ENCODE measurements around the gene SPIRE2.
"Not testable (repeated sequence)": the region's sequence is repeated elsewhere in the genome, so short reads cannot be mapped to it uniquely, and the experiment has no call there.

SPIRE2 gene

GRCh38 chr16:89823087-89823823 is 5.0 kb upstream of the SPIRE2 start:
- DNase-seq (ENCODE audit: low read depth), result no peak
- no peak for TF ChIP-seq CTCF (IDR thresholded peaks at IDR 0.05; ENCODE audit: low read depth, low read length, missing control alignments)

GRCh38 chr16:89823824-89824148 is 4.5 kb upstream of the SPIRE2 start:
- DNase-seq (ENCODE audit: low read depth); H3K4me3 ChIP-seq (ENCODE audit: low read depth, low read length): not testable (repeated sequence)

More at GRCh38 chr16:89823087-89823823, 5.0 kb upstream of the SPIRE2 start:
- no peak overlapping the region for H3K4me3 ChIP-seq (ENCODE audit: low read depth, low read length)

GRCh38 chr16:89826531-89827382 is 1.5 kb upstream of the SPIRE2 start:
- no peak for DNase-seq (ENCODE audit: low read depth)
- no peak for TF ChIP-seq CTCF (IDR thresholded peaks at IDR 0.05; ENCODE audit: low read depth, low read length, missing control alignments)
- no peak overlapping the region for H3K4me3 ChIP-seq (ENCODE audit: low read depth, low read length)

GRCh38 chr16:89827383-89828198 is 684 bp upstream of the SPIRE2 start:
- no peak for DNase-seq (ENCODE audit: low read depth)
- no peak for TF ChIP-seq CTCF (IDR thresholded peaks at IDR 0.05; ENCODE audit: low read depth, low read length, missing control alignments)
- H3K4me3 ChIP-seq (ENCODE audit: low read depth, low read length), result no peak overlapping the region

GRCh38 chr16:89828870-89829629 is 775 bp downstream of the SPIRE2 start:
- TF ChIP-seq CTCF (IDR thresholded peaks at IDR 0.05; ENCODE audit: low read depth, low read length, missing control alignments), result no peak
- DNase-seq (ENCODE audit: low read depth), result no peak
- no peak overlapping the region for H3K4me3 ChIP-seq (ENCODE audit: low read depth, low read length)

- no peak overlapping the region for H3K4me3 ChIP-seq (ENCODE audit: low read depth, low read length)
- DNase-seq (ENCODE audit: low read depth), result no peak
- TF ChIP-seq CTCF (IDR thresholded peaks at IDR 0.05; ENCODE audit: low read depth, low read length, missing control alignments), result no peak
These were observed 1.6 kb downstream of the SPIRE2 start for GRCh38 chr16:89829630-89830437.
